Pancreas (tissue), 10 donors: ENCODE measurements around the gene GPR78. TPM values are rescaled to one million over a fixed set of nuclear protein-coding genes. Genes with fewer than 3 reads are reported as not detected.

Experiments used
- ATAC-seq, 4 donors: fragments of 200-7000 bp; cut with Tn5 transposase; one replicate each; pipeline versions ENCODE4 v1.8.0 to v1.9.1; 2020; ENCODE audit warnings: mild to moderate bottlenecking in 4 of 4, moderate library complexity in 4 of 4
- DNase-seq, 6 donors: peaks; one replicate each; pipeline ENCODE4 v3.0.0-alpha.2; 2020
- FAIRE-seq: peaks from 2 replicates; lab custom pipeline; 2012; peaks lifted over from hg19 to GRCh38; lab: Jason Lieb, UNC
- H3K27ac ChIP-seq, 4 donors: fragments of 200-600 bp; sonication (generic); 1 replicate in 3 of 4; 2 replicates in 1 of 4; pipeline versions ENCODE4 v1.5.0 to v1.8.0; 2020
- H3K27me3 ChIP-seq, 4 donors: fragments of 200-600 bp; one replicate each; pipeline ENCODE4 v1.8.0; 2021
- H3K36me3 ChIP-seq, 3 donors: fragments of 200-600 bp; sonication (generic) in 1 of 3; one replicate each; pipeline versions ENCODE4 v1.5.0 to v1.8.0; 2020 to 2021
- H3K4me1 ChIP-seq, 3 donors: fragments of 200-600 bp; one replicate each; pipeline ENCODE4 v1.8.0; 2021
- H3K4me3 ChIP-seq, 4 donors: fragments of 200-600 bp; sonication (generic) in 2 of 4; one replicate each; pipeline versions ENCODE4 v1.5.0 to v1.8.0; 2020 to 2021
- H3K9me3 ChIP-seq, 4 donors: fragments of 200-600 bp; one replicate each; pipeline ENCODE4 v1.8.0; 2021
- CTCF ChIP-seq, 4 donors: fragments of 200-600 bp; sonication (generic) in 3 of 4; IDR thresholded peaks; one replicate each; pipeline versions ENCODE4 v1.5.0 to v1.8.0; 2021; ENCODE audit warnings: antibody characterized with exemption in 4 of 4
- WGBS, 2 donors: extraction: QIAGEN DNeasy Blood & Tissue Kit; methylation state at CpG; one replicate each; pipeline ENCODE4 v1.1.7; 2013; 5-methylcytosine and 5-hydroxymethylcytosine counted together
- intact Hi-C, 3 donors: fragments of 100-400 bp; cut with DNase I; formaldehyde crosslinking; loops; one replicate each; pipeline versions ENCODE4 v1.11.1 to v1.14.2; 2022
- polyA plus RNA-seq, 2 donors: library from polyadenylated mRNA; stranded (reverse); fragments of 200-250 nt; gene quantifications; one replicate each; pipeline ENCODE4 v1.2.3, GENCODE V29; 2013
- total RNA-seq, 6 donors: library from RNA; stranded (reverse); fragmentation: NEBNext Ultra II Directional in 4 of 6; extraction: Animal tissue kit (Norgen Biotek cat#: 25700) in 4 of 6; gene quantifications; one replicate each; pipeline versions ENCODE4 v1.2.1 to v1.2.4, GENCODE V29; 2021 to 2023
- donor health status: healthy with polysubstance abuse.
- donor health status: DM: no; HTN: no; CAD: no; lungs with moderate emphysema.
- donor health status: DM: no; HTN: no; CAD: no.
- donor health status: control.
- donor health status: control.
- donor health status: Bipolar disorder and iron deficiency.
- donor health status: DM: yes; HTN: yes; CAD: no.
- donor health status: DM: no; HTN: no; CAD: no.
- donor health status: DM: no; HTN: no; CAD: no.
- donor health status: DM: yes; HTN: yes; CAD: no.

The GPR78 gene
- total and polyA plus RNA-seq, 8 donors: 0.02 to 0.04 TPM; not detected in 6

GRCh38 chr4:8564595-8564994 lies 15.6 kb upstream of the GPR78 start:
- H3K9me3 ChIP-seq: no peaks in the 10 kb centered on the region
- WGBS, 2 donors: 48 to 76% methylated on average over 1 of the region's 1 CpG
- H3K4me1 ChIP-seq: no peaks in the 10 kb centered on the region
- intact Hi-C loops: no loop called here
- no peak overlapping the region for H3K27ac ChIP-seq
- H3K36me3 ChIP-seq: no peaks in the 10 kb centered on the region
- no peak for TF ChIP-seq CTCF (IDR thresholded peaks at IDR 0.05)
- DNase-seq: no peak
- no peak for ATAC-seq
- no peaks in the 10 kb centered on the region for H3K27me3 ChIP-seq
- no peak overlapping the region for H3K4me3 ChIP-seq
- FAIRE-seq: no peak

GRCh38 chr4:8568068-8568668 lies 12.0 kb upstream of the GPR78 start:
- no peaks in the 10 kb centered on the region for H3K36me3 ChIP-seq
- ATAC-seq (no peak), DNase-seq (no peak), FAIRE-seq (no peak)
- H3K9me3 ChIP-seq: no peaks in the 10 kb centered on the region
- no peak for TF ChIP-seq CTCF (IDR thresholded peaks at IDR 0.05)
- no peak overlapping the region for H3K4me3 ChIP-seq
- WGBS, 2 donors: 61 to 69% methylated on average over 5 of the region's 5 CpGs
- H3K4me1 ChIP-seq: no peaks in the 10 kb centered on the region
- no peaks in the 10 kb centered on the region for H3K27me3 ChIP-seq
- H3K27ac ChIP-seq: no peak overlapping the region
- intact Hi-C loops: no loop called here

- Histone ChIP-seq H3K4me3 (no peak overlapping the region), H3K36me3 (no peaks in the 10 kb centered on the region), H3K9me3 (no peaks in the 10 kb centered on the region), H3K4me1 (no peaks in the 10 kb centered on the region), H3K27me3 (no peaks in the 10 kb centered on the region), H3K27ac (no peak overlapping the region)
- WGBS, 2 donors: 78 to 93% methylated on average over 1 of the region's 1 CpG
- no peak for TF ChIP-seq CTCF (IDR thresholded peaks at IDR 0.05)
- no peak for FAIRE-seq
- no peak for ATAC-seq
- DNase-seq: no peak
- intact Hi-C loops: no loop called here
These were observed 10.0 kb upstream of the GPR78 start for GRCh38 chr4:8570201-8570600.

- TF ChIP-seq CTCF (IDR thresholded peaks at IDR 0.05): no peak
- intact Hi-C loops: no loop called here
- H3K27ac ChIP-seq: no peak overlapping the region
- H3K9me3 ChIP-seq: no peaks in the 10 kb centered on the region
- WGBS, 2 donors: 74 to 78% methylated on average over 6 of the region's 6 CpGs
- no peaks in the 10 kb centered on the region for H3K27me3 ChIP-seq
- DNase-seq: peak in 1 of 6 donors; percentile 23
- no peaks in the 10 kb centered on the region for H3K36me3 ChIP-seq
- FAIRE-seq: no peak
- no peak for ATAC-seq
- H3K4me1 ChIP-seq: no peaks in the 10 kb centered on the region
- no peak overlapping the region for H3K4me3 ChIP-seq
These were observed 8.2 kb upstream of the GPR78 start for GRCh38 chr4:8571702-8572685.
